NCI-H446 treated with DMSO at 0.1 percent for 48 hours (cell line): Measurements from ENCODE around the gene OLFML2A.
"Not testable (repeated sequence)": the region's sequence is repeated elsewhere in the genome, so short reads cannot be mapped to it uniquely, and the experiment has no call there.

Source experiments
- DNase-seq: peaks from one replicate; lab custom pipeline; 2025; lab: John Stamatoyannopoulos, UW

OLFML2A gene

GRCh38 chr9:124776954-124777648 is at the start of gene OLFML2A:
OLFML2A (plus strand) TSS chr9:124777133; CDS start chr9:124777271, 138 bp downstream.
- DNase-seq = no peak

GRCh38 chr9:124730772-124731171 is 46.2 kb upstream of the OLFML2A start:
- DNase-seq = no peak

DNA sequence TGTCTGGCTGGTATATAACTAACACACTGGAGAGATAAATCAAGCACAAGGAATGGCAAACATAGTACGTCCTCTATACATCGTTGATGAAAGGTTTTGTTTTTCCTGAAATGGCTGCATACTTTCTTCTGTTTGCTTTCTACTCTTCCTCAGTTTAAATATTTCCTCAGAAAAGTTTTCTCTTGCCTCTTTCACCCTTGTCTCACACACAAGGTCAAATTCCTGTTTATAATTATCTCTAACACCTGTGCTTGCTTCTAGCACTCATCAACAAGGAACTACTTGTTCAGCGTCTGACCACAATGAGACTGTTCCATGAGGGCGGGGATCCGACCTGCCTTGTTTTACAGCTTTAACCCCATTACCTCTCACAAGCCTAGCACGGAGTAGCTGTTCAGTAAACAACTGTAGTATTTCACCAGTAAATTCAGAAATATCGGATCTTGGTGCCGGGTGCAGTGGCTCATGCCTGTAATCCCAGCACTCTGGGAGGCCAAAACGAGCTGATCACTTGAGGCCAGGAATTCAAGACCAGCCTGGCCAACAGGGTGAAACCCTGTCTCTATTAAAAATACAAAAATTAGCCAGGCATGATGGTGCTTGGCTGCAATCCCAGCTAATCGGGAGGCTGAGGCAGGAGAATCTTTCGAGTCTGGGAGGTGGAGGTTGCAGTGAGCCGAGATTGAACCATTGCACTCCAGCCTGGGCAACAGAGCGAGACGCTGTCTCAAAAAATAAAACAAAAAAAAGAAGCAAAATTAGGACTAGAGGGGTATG is 42.8 kb upstream of the OLFML2A start:
- DNase-seq = no peak

GRCh38 chr9:124734741-124735083 is 42.2 kb upstream of the OLFML2A start:
- DNase-seq = not testable (repeated sequence)

- no peak for DNase-seq
Observed at GRCh38 chr9:124735121-124735520, 41.8 kb upstream of the OLFML2A start.

GRCh38 chr9:124738075-124738474 is 38.9 kb upstream of the OLFML2A start:
- not testable (repeated sequence) for DNase-seq

DNA sequence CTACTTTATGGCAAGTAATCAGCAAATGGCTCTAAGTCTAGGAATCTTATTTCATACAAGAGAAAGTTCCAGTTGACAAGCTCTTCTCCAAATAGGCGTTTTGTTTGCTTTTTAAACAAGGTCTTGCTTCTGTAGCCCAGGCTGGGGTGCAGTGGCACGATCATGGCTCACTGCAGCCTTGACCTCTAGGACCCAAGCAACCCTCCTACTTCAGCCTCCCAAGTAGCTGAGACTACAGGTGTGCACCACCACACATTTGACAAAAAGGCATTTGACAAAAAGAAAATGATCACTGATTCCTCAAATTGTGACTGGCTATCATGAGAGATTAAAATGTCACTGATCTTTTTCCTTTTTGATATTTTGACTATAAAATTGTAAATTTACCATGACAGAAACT is 37.6 kb upstream of the OLFML2A start:
- no peak for DNase-seq

- no peak for DNase-seq
Observed at GRCh38 chr9:124741149-124741548, 35.8 kb upstream of the OLFML2A start.

GRCh38 chr9:124741662-124742061 is 35.3 kb upstream of the OLFML2A start:
- no peak for DNase-seq

DNA sequence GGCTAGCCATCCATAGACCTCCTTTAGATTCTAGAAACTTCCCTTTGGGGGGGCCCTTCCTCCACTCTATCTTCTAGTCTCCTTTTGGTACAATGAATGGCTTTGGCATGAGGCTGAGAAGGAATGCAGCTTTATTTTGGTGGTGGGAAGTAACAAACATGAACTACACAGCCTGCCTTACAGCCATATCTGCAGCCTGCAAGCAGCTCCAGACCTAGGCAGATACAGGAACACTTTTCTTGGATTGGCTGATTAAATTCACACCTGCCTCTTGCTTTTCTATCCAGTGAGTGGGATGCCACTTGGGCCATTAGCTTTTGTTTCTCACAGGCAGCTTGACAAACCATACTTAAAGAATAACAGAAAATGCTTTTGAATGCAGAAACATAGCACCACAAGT is 34.0 kb upstream of the OLFML2A start:
- DNase-seq = no peak

- no peak for DNase-seq
Observed at GRCh38 chr9:124743686-124744348, 33.1 kb upstream of the OLFML2A start.

GRCh38 chr9:124747065-124747464 is 29.9 kb upstream of the OLFML2A start:
- no peak for DNase-seq

GRCh38 chr9:124749284-124749683 is 27.6 kb upstream of the OLFML2A start:
- DNase-seq = no peak

DNA sequence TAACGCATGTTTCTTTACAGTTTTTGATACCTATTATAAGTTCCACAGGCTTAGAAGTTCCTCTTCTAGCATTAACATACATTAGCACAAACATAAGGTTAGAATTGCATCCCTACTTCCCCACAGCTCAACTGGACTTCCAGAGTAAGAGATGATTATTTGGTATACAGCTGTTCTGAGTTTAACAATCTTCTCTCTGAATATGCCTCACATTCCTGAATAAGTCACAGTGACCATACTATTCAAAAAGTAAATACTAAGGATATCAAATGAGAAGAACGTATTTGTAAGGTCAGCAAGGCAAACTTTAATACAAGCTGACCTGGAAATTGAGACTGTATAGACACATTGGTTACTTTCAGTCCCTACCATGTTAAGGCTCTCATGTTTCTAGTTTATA is 27.2 kb upstream of the OLFML2A start:
- DNase-seq = no peak

DNA sequence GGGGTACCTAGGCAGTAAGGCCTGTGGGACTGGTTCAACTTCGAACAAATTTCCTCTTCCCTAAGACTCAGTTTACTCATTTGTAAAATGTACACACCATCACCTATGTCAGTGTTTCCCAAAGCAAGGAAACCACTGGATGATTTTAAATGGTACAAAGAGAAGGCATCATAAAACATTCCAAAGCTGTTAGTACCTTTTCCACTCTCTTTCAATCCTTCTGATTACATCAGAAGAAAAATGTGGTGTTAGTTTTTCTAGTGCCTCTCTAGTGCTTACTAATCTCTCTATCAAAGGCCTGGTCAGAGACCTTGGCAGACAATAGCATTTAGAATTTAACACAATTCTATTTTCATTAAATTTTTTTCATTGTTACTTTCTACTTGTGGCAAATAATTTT is 24.0 kb upstream of the OLFML2A start:
- DNase-seq = no peak

GRCh38 chr9:124754289-124754688 is 22.6 kb upstream of the OLFML2A start:
- no peak for DNase-seq

- DNase-seq = no peak
Observed at GRCh38 chr9:124755061-124755460, 21.9 kb upstream of the OLFML2A start.

DNA sequence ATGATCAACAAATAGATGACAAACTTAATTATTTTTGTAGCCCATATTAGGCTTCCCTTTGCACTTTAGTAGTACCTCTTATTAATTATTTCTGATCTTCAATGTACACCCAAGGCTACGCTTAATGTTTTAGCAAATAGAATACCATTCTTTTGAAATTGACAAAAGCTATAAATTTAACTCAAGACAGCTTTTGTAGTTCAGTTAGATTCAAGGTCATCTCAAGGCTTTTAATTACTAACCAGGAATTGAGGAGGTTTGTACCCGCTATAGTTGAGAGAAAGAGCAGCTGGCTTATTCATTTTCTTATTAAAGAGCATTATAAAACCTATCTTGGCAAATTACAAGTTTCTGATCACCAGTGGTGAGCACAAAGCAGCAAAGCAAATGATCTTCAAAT is 20.9 kb upstream of the OLFML2A start:
- no peak for DNase-seq

- no peak for DNase-seq
Observed at GRCh38 chr9:124757616-124758015, 19.3 kb upstream of the OLFML2A start.

- no peak for DNase-seq
Observed at GRCh38 chr9:124758061-124758460, 18.9 kb upstream of the OLFML2A start.

DNA sequence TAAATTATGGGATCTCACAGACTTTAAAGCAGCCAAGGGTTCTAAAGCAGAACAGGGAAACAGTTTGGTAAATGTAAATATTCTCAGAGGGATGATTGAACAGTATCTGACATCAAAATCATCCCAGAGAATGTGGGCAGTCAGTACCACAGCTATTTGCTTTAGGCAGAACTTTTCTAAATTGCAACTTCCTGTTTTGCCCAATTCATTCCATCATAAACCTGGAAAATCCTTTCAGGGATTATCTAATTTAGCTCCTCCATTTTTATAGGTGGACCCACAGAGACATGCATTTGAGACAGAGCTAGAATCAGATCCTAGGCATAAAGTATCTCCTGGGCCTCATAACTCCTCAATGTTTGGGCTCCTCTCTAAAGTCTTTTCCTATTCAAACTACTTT is 18.2 kb upstream of the OLFML2A start:
- DNase-seq = no peak

GRCh38 chr9:124759327-124759726 is 17.6 kb upstream of the OLFML2A start:
- DNase-seq = no peak

DNA sequence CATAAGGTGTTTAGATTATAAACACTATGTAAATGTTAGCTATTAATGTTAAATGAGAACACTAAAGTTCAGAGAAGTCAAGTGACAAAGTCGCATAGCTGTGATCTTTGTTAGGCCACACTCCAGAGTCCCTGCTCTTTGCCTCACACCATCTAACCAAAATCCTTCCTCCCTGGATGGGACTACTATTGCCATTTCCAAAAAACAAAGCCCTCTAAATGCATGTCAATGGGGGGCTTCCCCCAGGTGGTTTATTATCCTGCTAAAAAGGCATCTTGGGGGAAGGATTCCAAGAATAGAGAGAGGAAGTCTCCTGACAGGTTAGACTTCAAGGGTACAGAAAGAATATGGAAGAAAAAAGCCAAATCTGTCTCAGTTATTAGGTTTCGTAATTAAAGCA is 16.2 kb upstream of the OLFML2A start:
- no peak for DNase-seq
